ENCODE data around the gene CD180.

Gene CD180

GRCh38 chr5:67211926-67212325 lies 15.3 kb upstream of the CD180 start:
- peak; percentile 56 for DNase-seq (ENCODE audit: low spot score)

GRCh38 chr5:67209141-67209771 lies 12.7 kb upstream of the CD180 start:
- peak; percentile 85 for DNase-seq (ENCODE audit: low spot score)

- DNase-seq (ENCODE audit: low spot score), result no peak
Observed at GRCh38 chr5:67208403-67208802, 11.8 kb upstream of the CD180 start.

GRCh38 chr5:67206929-67207328 lies 10.3 kb upstream of the CD180 start:
- peak; percentile 23 for DNase-seq (ENCODE audit: low spot score)

DNA sequence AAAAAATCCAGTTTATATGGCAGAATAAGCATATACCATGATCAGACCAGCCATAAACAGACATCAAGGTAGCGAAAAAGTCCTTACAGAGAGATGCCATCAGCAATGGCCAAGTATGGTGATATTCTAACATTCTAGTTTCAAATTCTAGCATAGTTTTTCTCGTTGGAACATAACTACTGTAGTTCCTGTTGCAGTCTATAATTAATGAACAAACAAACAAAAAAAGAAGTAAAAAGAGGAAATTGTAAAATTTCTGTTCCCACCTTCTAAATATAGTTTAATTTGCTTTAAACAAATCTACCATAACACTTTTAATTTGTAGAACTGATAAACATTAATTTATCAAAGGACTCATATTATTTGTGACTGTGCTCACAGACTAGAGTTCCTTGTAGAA lies 9.9 kb upstream of the CD180 start:
- no peak for DNase-seq (ENCODE audit: low spot score)

- DNase-seq (ENCODE audit: low spot score), result no peak
Observed at GRCh38 chr5:67205981-67206380, 9.4 kb upstream of the CD180 start.

DNA sequence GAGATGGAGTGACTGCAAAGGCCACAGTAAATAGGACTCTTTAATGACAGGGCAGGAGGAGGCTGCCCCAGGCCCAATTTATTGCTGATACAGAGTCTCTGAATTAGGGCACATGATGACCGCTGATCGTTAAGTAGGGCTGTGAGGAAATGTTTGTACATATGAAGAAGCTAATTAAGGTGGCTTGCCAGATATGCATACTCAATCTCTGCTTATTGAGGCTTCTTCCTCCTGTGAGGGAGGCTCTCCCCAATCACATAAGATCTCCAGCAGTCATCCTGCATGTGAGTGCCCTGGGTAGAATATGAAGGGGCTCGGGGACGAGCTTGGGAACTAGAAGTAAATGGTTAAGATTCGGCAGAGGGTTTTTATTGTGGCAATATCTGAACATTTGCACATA lies 8.2 kb upstream of the CD180 start:
- no peak for DNase-seq (ENCODE audit: low spot score)

GRCh38 chr5:67203701-67204074 lies 7.1 kb upstream of the CD180 start:
- no peak for DNase-seq (ENCODE audit: low spot score)

DNA sequence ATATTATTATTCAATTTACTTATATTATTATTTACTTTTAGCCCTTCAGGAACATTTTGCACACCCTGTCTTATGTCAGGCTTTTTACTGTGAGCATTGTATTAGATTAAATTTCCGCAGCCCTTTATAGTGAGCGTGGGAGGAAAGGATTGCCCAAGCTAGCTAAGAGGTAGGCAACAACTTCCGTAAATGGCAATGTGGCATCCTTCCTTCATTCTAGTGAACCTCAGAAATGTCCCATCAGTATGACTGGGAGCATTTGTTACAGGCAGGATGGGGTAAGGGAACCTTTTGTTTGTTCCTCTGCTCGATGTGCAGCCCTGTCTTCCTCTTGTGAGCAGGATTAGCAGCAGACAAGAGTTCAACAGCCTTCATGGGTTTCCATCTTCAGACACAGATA lies 6.2 kb upstream of the CD180 start:
- DNase-seq (ENCODE audit: low spot score), result no peak

DNA sequence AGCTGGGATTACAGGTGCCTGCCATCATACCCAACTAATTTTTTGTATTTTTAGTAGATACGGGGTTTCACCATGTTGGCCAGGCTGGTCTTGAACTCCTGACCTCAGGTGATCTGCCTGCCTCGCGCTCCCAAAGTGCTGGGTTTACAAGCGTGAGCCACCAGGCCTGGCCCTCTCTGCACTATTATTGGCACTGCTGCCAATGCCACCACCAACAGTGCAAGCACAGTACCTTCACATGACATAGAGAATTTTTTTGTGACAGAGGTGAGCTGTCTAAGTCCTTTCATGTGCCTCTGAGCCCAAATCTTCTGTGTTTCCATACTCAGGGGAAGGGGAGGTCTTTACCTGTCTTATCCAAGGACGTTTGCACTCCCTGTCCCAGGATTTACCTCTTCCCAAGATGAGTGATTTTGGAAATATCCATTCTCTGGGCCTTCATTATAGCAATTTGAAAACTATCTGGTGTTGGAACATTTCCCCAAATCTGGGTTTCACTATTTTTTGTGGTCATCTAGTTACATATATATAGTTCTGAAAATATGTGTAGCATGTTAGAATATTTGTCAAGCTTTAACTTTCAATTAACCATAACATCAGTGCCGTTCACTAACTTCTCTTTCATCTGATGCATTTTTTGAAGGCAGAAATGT lies 5.4 kb upstream of the CD180 start:
- no peak for DNase-seq (ENCODE audit: low spot score)

GRCh38 chr5:67200809-67201562 lies 4.4 kb upstream of the CD180 start:
- DNase-seq (ENCODE audit: low spot score), result no peak

DNA sequence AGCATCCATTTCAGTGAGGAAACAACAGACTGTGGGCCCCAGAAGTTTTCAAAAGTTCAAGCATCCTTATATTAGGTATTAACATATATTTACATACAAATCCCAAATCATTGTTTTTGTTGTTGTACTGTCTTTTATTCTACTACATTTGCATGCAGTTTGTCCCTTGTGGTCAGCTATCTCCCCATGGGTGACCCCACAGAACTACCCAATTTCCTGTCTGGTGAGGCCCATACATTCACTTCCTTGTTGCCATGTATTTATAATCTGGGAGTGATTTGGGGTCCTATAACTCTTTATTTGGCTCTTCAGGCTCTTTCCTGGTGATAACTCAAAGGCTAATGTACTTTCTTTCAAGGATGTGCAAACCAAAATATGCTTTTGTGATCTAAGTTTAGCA lies 3.3 kb upstream of the CD180 start:
- DNase-seq (ENCODE audit: low spot score), result no peak

GRCh38 chr5:67198917-67199316 lies 2.3 kb upstream of the CD180 start:
- DNase-seq (ENCODE audit: low spot score), result no peak

DNA sequence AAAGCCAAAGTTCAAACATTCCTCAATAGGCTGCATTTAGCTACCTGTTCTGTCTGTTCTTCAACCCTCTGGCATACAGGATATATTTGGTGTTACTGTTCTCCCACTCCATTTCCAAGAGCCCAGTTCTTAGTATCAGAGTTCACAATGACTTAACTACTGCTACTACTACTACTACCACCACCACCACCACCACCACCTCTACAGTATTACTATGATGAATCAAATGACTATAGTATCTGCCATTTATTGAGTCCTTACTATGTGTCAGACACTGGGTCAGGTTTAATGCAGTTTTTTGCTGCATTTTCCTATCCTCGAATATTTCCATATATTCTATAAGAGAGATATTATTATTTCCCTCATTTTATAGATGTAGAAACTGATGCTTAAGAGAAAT lies 937 bp upstream of the CD180 start:
- DNase-seq (ENCODE audit: low spot score), result no peak

GRCh38 chr5:67195406-67196275 lies 958 bp downstream of the CD180 start:
- no peak for DNase-seq (ENCODE audit: low spot score)

GRCh38 chr5:67194166-67194565 lies 2.4 kb downstream of the CD180 start:
- no peak for DNase-seq (ENCODE audit: low spot score)

DNA sequence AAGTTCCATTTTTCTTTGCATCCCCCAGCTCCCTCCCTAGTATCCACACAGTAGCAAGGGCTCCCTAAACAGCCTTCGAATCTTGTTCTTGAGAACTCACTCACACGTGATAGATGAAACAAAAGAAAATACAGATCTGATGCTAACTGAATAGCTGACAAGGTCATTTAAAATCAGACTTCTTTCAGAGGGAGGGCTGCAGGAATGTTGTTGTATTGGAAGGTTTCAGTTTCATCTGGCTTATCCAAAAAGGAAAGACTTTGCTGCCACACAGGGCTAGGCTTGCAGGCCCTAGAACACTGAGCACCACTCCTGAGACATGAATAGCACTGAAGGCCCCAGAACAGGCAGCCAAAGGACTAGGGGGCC lies 3.2 kb downstream of the CD180 start:
- no peak for DNase-seq (ENCODE audit: low spot score)

GRCh38 chr5:67192719-67193438 lies 3.7 kb downstream of the CD180 start:
- no peak for DNase-seq (ENCODE audit: low spot score)

DNA sequence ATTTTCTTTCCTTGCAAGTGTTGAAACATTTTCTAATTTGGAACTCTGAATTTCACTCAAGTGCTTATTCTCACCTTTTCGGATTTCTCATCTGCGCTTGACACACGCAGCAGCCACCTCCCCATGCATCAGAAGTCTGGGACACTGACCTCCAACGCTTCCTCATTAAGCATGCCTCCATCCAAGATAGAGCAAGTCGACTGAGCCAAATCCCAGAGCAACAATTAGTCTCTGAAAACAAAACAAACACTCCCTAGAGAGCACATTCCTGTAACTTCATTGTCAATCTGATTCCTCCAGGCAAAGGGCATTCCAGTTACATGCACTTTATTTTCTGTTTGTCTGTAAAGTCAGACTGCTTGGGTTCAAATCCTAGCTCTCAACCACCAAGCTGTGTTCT lies 5.7 kb downstream of the CD180 start:
- no peak for DNase-seq (ENCODE audit: low spot score)

DNA sequence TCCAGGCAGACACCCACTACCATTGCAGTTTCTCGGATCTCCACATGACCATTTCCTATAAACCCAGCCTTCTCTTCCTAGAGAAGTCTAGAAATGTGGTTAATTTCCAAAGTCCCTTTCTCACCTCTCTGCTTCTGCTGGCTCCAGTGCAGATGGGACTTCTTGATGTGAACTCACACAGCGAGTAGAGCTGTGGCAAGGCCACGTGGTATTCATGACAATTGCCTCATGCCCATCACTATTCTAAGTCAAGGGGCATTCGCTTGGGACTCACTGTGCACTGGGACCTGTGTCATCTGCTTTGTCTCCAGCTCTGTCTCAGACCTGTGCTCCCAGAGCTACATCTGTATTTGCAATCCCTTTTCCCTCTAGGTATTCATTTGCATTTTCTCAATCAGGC lies 6.2 kb downstream of the CD180 start:
- DNase-seq (ENCODE audit: low spot score), result no peak

- no peak for DNase-seq (ENCODE audit: low spot score)
Observed at GRCh38 chr5:67189931-67190330, 6.7 kb downstream of the CD180 start.

GRCh38 chr5:67189079-67189354 lies 7.6 kb downstream of the CD180 start:
- DNase-seq (ENCODE audit: low spot score), result no peak
